Dermis blood vessel endothelial cell (primary cell): ENCODE measurements around the gene NR3C1. TPM values are rescaled to one million over a fixed set of nuclear protein-coding genes. Genes with fewer than 3 reads are reported as not detected.

Experiments
- DNase-seq: peaks from one replicate; pipeline ENCODE4 v3.0.0; 2010
- total RNA-seq: library from RNA; depleted of rRNA; stranded (reverse); fragments of >200 nt; gene quantifications from 2 replicates; pipeline ENCODE4 v1.2.3, GENCODE V29; 2014

NR3C1 gene
- total RNA-seq, 1 donor from 2014 or later = 21.4 TPM

DNA sequence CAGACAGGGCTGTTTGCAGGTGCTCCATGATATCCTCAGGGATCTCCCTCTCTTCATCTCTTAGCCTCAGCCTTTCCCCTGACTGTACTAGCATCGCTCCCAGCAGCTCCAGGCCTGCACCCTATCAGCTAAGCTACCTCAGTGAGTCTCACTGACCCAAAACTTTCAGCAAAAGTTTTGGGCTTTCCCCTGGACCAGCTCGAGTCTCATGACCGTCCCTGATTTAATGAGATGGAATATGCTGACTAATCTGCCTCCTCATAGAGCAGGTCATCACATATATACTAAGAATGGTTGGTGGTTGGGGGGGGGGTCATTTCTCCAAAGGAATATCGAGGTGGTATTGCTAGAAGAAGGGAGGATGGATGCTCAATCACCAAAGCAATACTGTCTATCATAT is 151.5 kb downstream of the NR3C1 start:
- no peak for DNase-seq

DNA sequence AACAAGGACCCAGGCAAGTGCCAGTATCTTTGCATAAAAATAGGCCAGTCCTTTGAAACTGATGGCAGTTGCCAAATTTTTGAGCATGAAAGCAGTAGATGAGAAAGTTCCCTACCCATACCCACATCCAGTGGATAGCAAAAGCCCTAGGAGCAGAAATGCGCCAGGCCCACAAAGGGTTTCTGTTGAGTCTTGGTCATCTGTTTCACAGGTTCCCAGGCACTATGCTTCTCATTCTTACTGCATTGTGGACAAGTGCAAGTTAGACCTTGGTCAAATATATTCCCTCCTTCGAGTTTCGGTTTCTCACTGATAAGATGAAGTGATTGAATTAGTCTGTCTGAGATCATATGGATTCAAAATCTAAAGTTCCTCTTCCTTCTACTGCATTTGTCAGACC is 152.3 kb downstream of the NR3C1 start:
- no peak for DNase-seq

DNA sequence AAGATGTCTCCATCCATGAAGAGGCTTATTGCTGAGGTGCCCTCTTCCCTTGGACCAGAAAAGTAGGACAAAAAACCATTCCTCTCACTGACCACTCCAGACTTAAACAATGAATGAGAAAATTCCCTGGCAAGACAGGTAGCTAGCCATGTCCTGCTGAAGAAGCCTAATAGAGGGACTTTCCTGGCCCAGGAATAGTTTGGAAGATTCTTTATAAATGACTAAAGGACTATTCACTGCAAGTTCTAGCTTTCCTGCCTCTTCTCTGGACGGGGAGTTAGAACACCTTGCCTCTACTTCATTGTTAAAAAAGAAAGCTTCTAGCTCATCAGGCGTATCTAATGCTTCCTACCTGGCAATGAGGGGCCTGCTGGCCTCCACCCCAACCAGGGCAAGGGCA is 153.6 kb downstream of the NR3C1 start:
- DNase-seq = no peak

DNA sequence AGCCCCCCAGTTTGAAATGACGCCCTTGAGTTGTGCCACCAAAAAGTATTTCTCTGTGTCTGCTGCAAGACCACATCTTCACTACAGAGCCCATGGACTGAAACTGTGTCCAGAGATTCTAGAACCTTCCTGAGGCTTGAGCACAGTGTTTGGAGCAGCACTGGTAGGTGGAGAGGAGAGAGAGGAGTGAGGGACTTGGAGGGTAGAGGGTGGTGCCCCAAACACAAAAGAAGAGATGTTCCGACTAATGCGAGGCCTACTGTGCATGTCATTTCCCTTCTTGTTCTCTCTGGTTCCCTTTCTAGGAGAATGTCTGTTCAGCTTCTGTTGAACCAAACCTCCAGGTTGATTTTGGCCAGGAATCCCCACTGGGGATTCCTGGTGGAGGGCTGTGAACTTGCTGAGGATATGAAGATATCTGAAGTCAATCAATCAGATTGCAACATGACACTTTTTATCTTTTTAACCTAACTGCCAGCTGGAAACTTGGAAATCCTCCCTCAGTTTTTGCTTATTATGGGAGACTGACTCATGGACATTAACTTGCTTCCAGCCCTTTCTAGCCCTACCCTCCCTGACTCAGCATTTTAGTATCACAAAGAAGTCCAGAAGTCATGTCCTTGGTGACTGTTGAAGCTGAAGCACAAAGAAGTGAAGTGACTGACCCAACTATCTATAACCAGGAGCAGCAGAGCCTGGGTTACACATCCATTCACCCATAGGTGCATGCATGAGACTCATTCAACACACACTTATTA is 154.5 kb downstream of the NR3C1 start:
- DNase-seq = peak; percentile 26

DNA sequence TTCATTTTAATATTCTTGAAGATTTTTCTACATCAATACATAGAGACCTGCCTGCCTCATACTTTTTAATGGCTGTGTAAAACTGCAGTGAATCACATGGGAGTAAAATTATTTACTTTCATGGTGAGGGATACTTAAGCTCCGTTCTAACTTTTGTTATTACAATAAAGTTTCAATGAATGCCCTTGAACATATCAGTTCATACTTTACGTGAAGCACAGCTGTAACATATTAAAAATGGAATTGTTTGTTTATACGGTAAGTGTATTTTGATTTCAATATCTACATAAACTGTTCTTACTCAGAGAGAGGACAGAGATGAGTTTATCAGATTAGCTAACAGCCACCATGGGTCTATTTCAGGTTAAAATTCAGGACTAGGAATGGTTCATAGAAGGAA is 155.1 kb downstream of the NR3C1 start:
- DNase-seq = no peak

DNA sequence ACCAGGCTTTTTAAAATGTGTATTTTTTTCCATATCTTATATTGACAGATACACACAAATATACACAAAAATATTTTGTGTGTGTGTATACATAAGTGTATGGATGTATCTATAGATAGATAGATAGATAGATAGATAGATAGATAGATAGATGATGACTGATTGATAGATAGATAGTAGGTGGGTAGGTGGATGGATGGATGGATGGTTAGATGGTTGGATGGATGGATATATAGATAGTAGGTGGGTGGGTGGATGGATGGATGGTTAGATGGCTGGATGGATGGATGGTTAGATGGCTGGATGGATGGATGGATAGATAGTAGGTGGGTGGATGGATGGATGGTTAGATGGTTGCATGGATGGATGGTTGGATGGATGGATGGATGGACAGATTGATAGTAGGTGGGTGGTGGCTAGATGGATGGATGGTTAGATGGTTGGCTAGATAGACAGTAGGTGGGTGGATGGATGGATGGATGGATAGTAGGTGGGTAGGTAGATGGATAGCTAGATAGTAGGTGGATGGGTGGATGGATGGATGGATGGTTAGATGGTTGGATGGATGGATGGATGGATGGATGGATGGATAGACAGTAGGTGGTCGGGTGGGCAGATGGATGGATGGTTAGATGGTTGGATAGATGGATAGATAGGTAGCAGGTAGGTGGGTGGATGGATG is 156.2 kb downstream of the NR3C1 start:
- DNase-seq = no peak

DNA sequence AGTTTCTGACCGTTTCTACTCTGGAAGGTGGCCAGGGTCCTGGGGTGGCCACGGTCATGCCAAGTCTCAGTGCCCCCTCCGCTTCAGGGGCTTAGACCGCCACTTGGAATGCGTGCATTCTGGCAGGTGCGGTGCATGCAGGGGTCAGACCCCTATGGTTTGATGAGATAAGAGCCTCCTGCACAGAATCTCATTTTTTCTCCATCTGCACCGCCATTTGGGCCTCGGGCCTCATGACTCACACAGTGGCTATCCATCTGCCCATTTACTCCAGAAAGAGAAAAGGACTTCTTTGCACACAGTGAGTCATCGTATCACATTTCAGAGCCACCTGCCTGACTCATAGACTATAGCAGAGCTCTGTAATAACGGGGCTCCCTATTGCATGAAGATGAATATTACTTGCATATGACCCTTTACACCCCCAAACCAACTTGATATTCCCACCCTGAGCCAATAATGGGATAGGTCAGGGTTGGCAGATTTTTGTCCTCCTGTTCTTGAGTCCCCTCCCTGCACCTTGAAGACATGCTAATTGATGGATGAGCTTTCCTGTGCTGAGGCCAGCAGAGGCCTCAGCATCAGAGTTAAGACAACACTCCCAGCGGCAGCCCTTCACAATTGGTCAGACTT is 157.4 kb downstream of the NR3C1 start:
- DNase-seq = peak; percentile 80

DNA sequence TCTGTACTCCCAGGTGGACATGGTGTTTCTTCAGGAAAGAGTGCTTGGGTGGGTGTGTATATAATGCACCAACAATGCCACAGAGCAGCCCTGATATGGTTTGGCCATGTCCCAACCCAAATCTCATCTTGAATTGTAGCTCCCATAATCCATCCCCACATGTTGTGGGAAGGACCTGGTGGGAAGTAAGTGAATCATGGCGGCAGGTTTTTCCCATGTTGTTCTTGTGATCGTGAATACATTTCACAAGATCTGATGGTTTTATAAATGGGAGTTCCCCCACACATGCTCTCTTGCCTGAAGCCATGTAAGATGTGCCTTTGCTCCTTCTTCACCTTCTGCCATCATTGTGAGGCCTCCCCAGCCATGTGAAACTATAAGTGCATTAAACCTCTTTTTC is 158.5 kb downstream of the NR3C1 start:
- no peak for DNase-seq

DNA sequence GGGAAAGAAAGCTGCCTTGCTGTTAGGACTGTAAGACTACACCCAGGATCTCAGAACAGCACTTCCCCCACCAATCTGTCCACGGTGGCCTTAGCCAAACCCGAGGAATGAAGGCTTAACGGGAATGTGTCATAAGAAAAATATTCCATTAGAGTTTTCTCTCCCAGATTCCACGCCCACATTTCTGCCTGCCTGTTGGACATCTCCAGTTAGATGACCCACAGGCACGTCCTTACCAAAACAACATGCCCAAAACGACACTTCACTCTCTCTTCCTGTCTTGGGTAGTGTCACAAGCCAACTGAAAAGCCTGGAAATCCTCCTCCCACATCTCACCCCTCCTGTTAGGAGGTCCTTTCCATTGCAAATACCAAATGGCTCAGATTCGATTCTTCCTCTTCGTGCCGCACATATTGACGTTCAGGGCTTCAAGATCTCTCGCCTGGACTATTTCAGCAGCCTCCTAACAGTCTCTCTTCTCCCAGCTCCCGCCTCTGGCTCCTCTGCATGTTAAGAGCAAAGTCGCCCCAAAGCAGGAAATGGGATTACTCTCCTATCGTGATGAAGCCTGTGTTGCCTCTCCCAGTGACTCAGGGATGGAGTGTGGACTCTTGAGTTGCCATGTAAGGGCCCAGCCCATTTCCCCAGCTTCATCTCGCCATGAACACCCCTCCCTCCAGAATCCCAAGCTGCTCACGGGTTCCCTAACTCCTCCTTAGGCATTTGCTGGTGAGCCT is 159.3 kb downstream of the NR3C1 start:
- peak; percentile 68 for DNase-seq

DNA sequence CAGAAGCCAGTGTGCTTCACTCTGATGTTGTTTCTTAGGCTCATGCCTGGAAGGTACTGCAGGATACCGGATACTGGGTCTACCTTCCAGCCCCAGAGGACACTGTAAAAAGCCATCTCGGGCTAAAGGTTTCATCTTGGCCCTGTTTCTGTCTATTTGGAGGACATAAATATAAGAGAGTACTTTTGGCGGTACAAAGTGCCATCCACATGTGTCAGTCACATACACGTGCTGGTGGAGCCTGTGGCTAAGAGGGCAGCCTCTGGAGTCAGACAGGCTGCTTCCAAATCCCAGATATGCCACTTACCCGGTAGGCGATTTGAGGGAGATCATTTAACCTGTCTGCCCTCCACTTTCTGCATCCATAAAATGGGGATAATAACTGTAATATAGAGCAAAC is 160.4 kb downstream of the NR3C1 start:
- no peak for DNase-seq

DNA sequence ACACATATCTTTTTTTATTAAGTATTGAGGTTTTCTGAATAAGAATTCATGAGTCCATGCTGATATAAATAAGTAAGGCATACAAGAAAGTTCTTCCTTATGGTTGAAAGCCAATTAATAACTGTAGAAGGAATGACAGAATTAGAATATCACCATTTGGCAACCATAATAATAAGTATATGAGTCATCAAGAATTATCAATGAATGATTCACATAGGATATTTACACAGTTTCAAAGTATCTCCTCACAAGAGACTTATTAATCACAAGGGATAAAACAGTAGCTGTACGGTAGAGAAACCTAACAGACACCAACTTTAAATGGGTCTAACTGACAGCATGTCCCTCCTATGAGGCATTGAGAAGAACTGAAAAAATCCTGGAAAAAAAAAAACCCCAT is 161.6 kb downstream of the NR3C1 start:
- peak; percentile 26 for DNase-seq

DNA sequence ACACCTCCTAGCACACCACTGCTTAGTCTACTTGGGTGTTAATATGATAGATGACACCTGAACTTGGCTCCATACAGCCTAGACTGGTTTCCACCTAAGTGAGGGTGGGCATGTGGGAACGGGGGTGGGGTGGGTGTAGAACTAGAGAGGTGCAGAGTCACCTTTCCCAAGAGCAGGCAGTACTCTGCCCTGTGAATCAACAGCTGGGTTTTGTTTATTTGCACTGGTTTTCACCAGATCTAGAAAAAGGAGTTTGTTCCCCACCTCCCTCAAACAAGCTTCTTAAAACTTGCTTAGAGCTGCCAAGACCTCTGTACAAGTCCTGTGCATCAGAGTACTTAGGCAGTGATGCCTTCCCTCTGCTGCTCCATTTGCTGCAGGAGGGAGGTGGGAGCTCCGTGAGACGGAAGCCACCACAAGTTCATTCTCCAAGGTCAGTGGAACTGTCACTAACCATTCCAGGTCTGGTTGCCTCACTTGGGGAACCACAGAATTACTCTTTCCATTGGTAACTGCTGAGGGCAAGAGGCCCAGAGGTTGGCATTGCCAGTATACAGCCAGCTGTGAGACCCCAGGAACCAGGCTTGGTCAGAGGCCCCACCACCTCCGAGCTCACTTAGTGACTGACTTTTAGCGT is 163.5 kb downstream of the NR3C1 start:
- DNase-seq = no peak

DNA sequence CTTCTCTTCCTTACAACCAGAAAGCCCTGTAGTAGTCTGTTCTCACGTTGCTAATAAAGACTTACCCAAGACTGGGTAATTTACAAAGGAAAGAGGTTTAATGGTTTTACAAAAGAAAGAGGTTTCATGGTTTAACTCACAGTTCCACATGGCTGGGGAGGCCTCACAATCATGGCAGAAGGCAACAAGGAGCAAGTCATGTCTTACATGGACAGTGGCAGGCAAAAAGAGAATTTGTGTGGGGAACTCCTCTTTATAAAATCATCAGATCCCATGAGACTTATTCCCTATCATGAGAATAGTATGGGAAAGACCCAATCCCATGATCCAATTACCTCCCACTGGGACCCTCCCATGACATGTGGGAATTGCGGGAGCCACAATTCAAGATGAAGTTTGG is 164.9 kb downstream of the NR3C1 start:
- DNase-seq = no peak

DNA sequence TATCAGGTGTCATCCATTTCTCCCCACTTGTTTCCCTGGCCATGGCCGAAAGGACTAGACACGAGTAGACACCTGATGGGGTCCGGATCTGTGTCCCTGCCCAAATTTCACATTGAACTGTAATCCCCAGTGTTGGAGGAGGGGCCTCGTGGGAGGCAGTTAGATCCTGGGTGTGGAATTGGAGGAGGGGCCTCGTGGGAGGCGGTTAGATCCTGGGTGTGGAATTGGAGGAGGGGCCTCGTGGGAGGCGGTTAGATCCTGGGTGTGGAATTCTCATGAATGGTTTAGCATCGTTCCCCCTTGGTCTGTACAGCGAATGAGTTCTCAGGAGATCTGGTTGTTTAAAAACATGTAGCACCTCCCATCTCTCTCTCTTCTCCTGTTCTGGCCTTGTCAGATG is 165.8 kb downstream of the NR3C1 start:
- DNase-seq = no peak

DNA sequence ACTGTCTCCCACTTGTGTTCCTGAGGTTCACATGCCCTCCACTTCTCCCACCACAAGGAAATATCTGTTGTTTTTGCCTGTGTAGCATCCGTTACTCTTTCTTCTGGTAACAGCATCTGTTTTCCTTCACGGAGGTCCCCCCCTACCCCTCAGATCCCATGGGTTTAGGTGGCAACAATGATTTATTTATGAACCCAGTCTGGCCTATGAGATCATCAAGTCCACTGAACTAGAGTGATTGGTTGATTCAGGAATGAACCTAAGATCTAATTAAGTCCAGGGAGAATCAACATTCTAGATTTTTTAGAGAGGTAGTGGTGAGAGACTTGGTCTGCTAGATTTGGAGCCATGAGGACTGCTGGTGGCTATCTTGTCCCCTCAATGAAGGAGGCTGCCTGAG is 166.8 kb downstream of the NR3C1 start:
- DNase-seq = no peak

DNA sequence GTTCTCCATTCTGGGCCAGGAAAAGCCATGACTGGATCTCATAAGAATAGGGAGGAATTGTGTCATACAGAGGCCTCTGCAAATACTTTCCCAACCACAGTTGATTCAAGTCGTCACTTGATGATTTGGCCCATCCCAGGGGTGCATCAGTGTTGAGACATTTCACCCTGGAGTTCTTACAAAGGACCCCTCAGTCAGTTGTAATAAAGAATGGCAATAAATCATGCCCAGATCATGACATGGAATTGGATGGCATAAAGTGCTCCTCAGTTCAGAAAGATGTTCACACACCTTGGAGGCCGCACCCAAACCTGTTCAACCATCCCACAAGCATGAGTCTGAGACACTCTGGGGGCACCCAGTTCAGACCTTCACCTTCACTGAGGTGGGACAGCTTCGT is 168.1 kb downstream of the NR3C1 start:
- no peak for DNase-seq

DNA sequence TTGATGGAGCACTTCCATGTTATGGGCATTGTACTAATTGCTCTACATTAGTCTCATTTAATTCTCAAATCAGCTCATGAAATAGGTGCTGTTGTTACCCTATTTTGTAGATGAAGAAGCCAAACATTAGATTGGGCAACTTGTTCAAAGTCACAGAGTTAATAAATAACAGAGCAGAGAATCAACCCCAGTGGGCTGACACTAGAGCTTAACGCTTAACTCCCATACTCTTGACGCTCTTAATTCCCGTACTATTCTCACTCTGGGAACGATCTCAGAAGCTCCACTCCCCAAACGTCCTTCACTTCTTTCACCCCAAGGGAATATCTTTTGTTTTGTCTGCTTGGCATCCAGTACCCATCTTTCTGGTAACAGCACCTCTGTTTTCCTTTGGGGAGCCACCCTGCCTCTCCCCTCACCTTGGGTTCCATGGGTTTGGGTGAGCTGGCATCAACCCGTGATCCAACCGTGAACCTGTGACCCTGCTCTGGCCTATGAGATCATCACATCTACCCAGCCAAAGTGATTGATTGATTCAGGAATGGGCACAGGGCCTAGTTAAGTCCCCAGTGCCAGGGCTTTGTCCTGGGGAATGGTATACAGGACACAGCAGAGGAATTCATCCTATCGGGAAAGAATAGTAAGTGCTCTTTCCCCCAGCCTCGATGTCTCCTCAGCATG is 169.2 kb downstream of the NR3C1 start:
- no peak for DNase-seq

DNA sequence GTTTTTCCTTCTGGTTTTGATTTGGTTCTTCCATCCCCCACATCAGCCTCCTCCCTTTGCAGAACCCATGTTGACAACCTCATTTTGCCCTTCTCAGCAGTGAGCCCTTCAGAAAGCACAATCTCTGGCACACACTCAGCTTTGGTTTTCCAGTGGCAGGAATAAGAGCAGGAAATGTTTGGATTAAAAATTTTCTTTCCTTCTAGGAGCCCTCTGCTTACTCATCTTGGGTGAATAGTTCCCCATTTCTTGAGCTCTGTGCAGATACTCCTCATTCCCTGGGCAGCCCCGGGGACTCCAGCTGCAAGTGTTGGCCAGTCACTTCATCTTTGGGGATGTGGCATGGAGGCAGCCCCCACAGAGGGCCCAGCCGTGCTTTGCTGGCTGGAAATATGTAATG is 170.5 kb downstream of the NR3C1 start:
- no peak for DNase-seq

DNA sequence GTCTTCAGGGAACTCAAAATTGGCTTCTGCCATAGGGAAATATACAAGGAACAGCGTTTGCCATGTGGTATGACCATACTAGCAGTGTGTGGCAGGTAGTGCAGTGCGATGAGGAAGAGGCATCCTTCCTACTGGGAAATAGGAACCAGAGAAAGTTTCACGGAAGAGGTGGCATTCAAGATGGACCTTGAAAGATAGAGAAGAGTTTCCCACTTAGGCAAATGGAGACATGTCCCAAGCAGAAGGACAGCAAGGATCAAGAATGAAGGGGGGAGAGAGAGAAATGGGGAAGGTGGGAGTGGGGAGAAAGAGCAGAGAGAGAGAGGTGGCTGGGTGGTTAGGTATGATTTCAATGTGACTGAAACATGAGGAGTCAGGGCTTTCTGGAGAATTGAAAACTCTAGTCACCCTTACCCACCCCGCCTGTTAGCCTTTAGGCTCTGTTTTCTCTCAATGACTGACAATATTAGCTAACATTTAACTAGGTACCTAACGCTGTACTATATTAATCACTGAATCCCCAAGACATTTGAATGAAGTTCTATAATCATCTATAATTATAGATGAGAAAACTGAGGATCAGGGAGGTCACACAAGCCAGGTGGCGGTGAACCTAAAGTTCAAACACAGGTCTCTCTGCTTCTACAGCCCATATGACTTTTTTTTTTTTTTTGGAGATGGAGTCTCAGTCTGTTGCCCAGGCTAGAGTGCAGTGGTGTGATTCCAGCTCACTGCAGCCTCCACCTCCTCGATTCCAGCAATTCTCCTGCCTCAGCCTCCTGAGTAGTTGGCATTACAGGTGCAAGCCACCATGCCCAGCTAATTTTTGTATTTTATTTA is 171.3 kb downstream of the NR3C1 start:
- DNase-seq = no peak

DNA sequence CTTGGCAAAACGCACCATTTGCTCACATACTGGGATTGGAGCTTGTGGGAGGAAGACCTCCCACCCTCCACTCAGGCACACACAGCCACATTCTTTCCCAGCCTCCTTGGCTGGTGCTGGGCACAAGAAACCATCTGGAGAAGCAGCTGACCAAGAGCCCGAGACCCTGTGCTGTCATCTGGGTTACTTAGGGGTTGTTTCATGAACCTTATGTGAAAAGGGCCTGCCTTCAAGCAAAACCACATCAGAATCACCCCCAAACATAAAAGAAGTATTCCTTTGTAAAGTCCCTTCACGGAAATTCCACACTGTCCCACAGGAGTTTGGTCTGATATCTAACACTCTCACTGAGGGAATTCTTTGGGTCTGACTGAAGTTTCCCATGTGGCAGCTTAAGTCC is 172.1 kb downstream of the NR3C1 start:
- no peak for DNase-seq

DNA sequence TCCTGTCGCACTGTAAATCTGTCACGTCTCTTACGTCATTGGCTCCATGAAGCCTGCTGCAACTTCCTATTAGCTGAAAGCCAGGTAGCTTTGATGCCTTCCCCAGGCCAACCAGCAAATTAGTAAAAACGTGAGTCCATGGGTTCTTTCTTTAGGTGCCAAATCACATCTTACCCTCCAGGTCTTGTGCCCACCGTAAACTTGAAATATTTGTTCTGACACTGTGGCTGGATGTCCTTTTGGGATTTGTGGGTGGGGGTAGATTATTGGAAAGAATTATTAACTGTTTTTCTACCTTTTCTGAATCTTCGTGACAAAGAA is 172.8 kb downstream of the NR3C1 start:
- DNase-seq = no peak
